Endothelial cell of umbilical vein (primary cell): ENCODE data around the gene NKRF. TPM values are rescaled to one million over a fixed set of nuclear protein-coding genes. Genes with fewer than 3 reads are reported as not detected.

Experiments
- BruUV-seq: library from RNA; stranded (reverse); fragments of 400-500 nt; replicated peaks from 2 replicates; lab custom pipeline; 2021; lab: Mats Ljungman, UMichigan
- CTCF ChIA-PET: fragments of 300-600, 350-600 bp; sonication (Branson Sonifier 250); formaldehyde crosslinking; loops from one replicate; lab custom pipeline; 2021; ENCODE audit warnings: antibody characterized with exemption, inconsistent platforms; lab: Charles Lee
- POLR2A ChIA-PET: fragments of 300-600, 350-600 bp; sonication (Branson Sonifier 250); formaldehyde crosslinking; loops from one replicate; lab custom pipeline; 2021; ENCODE audit warnings: antibody characterized with exemption, inconsistent platforms; lab: Charles Lee
- DNase-seq: peaks from one replicate; pipeline ENCODE4 v3.0.0-alpha.2; 2011; ENCODE audit warnings: low read depth, low spot score
- FAIRE-seq: peaks from 2 replicates; lab custom pipeline; 2011; peaks lifted over from hg19 to GRCh38; lab: Jason Lieb, UNC
- H2AFZ ChIP-seq: 2 replicates; pipeline ENCODE4 v1.6.0; 2012; ENCODE audit warnings: low read depth, low read length, control low read depth, inconsistent platforms
- H3K27ac ChIP-seq: 2 replicates; pipeline ENCODE4 v1.5.1; 2011; ENCODE audit warnings: low read depth, mild to moderate bottlenecking, control low read depth, low read length, moderate library complexity; ENCODE audit not compliant: insufficient read depth
- H3K27me3 ChIP-seq, 2 experiments: 2 replicates each; pipeline versions ENCODE4 v1.6.0 to v1.6.1; 2011; ENCODE audit warnings: low read length in 2 of 2, mixed read lengths in 1 of 2; ENCODE audit not compliant: control insufficient read depth in 2 of 2, insufficient read depth in 2 of 2
- H3K36me3 ChIP-seq, 2 experiments: 2 replicates in 1 of 2; 3 replicates in 1 of 2; pipeline ENCODE4 v1.5.1; 2011; ENCODE audit warnings: low read length in 2 of 2, mild to moderate bottlenecking in 1 of 2, moderate library complexity in 1 of 2; ENCODE audit not compliant: control insufficient read depth in 2 of 2, insufficient read depth in 2 of 2; ENCODE audit errors: extremely low read depth in 1 of 2
- H3K4me1 ChIP-seq: 3 replicates; pipeline ENCODE4 v1.5.1; 2011; ENCODE audit warnings: mild to moderate bottlenecking, low read length; ENCODE audit not compliant: control insufficient read depth, insufficient read depth; ENCODE audit errors: extremely low read depth
- H3K4me2 ChIP-seq: 2 replicates; pipeline ENCODE4 v1.6.1; 2011; ENCODE audit warnings: low read length, control low read depth, mixed read lengths; ENCODE audit not compliant: insufficient read depth
- H3K4me3 ChIP-seq, 3 experiments: fragments of 200-600 bp in 1 of 3; sonication (generic), shearing (Covaris generic) in 1 of 3; replicated peaks in 1 of 3; 2 replicates each; pipeline ENCODE4 v1.5.1; 2011 to 2016; ENCODE audit warnings: control low read depth in 3 of 3, low read length in 3 of 3, mild to moderate bottlenecking in 2 of 3, inconsistent platforms in 1 of 3, low read depth in 1 of 3, moderate library complexity in 1 of 3; ENCODE audit not compliant: insufficient read depth in 1 of 3
- H3K79me2 ChIP-seq: 2 replicates; pipeline ENCODE4 v1.6.0; 2012; ENCODE audit warnings: low read length, inconsistent platforms; ENCODE audit not compliant: control insufficient read depth, insufficient read depth
- H3K9ac ChIP-seq: replicated peaks from 2 replicates; pipeline ENCODE3; 2011; ENCODE audit warnings: low read length, control low read depth; ENCODE audit not compliant: insufficient read depth; ENCODE audit errors: extremely low read depth
- H3K9me1 ChIP-seq: replicated peaks from 3 replicates; pipeline ENCODE4 v1.6.0; 2011; ENCODE audit warnings: mild to moderate bottlenecking, low read length; ENCODE audit not compliant: control insufficient read depth, insufficient read depth; ENCODE audit errors: extremely low read depth
- H3K9me3 ChIP-seq: replicated peaks from 2 replicates; pipeline ENCODE4 v1.5.1; 2012; ENCODE audit warnings: low read length, inconsistent platforms; ENCODE audit not compliant: control insufficient read depth, insufficient read depth
- H4K20me1 ChIP-seq: replicated peaks from 2 replicates; pipeline ENCODE3; 2011; ENCODE audit warnings: mild to moderate bottlenecking, low read length; ENCODE audit not compliant: control insufficient read depth, insufficient read depth; ENCODE audit errors: extremely low read depth
- CTCF ChIP-seq, 2 donors: IDR thresholded peaks; 1 replicate in 1 of 2; 2 replicates in 1 of 2; pipeline ENCODE4 v1.5.1; 2011; ENCODE audit warnings: low read length in 2 of 2, mild to moderate bottlenecking in 2 of 2, moderate library complexity in 2 of 2, control low read depth in 1 of 2, inconsistent platforms in 1 of 2, low read depth in 1 of 2; ENCODE audit not compliant: insufficient read depth in 1 of 2; ENCODE audit errors: extremely low read depth in 1 of 2
- EZH2 ChIP-seq: IDR thresholded peaks from 2 replicates; pipeline ENCODE4 v1.6.1; 2012; ENCODE audit warnings: borderline replicate concordance, low read depth, mild to moderate bottlenecking, moderate library complexity, low read length, inconsistent platforms; ENCODE audit not compliant: severe bottlenecking
- FOS ChIP-seq: IDR thresholded peaks from 2 replicates; pipeline ENCODE4 v1.6.1; 2011; ENCODE audit warnings: mild to moderate bottlenecking, low read length, moderate library complexity, borderline replicate concordance; ENCODE audit not compliant: insufficient read depth
- GATA2 ChIP-seq: IDR thresholded peaks from 2 replicates; pipeline ENCODE4 v1.7.0; 2011; ENCODE audit warnings: low read depth, mild to moderate bottlenecking, moderate library complexity, mixed read lengths, low read length; ENCODE audit not compliant: insufficient read length, insufficient read depth
- JUN ChIP-seq: IDR thresholded peaks from 2 replicates; pipeline ENCODE4 v1.6.1; 2011; ENCODE audit warnings: borderline replicate concordance, low read depth; ENCODE audit not compliant: insufficient read length, insufficient read depth
- MAX ChIP-seq: IDR thresholded peaks from 2 replicates; pipeline ENCODE4 v1.6.1; 2011; ENCODE audit not compliant: insufficient read depth, insufficient read length
- MYC ChIP-seq: IDR thresholded peaks from one replicate; pipeline ENCODE4 v1.6.1; 2011; ENCODE audit warnings: mild to moderate bottlenecking, low read depth, low read length
- POLR2A ChIP-seq: IDR thresholded peaks from 2 replicates; pipeline ENCODE4 v1.6.1; 2012; ENCODE audit warnings: low read depth, mild to moderate bottlenecking, control low read depth, low read length
- POLR2AphosphoS5 ChIP-seq: IDR thresholded peaks from 2 replicates; pipeline ENCODE4 v1.6.1; 2012; ENCODE audit warnings: low read depth, mild to moderate bottlenecking, control low read depth, low read length, moderate library complexity; ENCODE audit not compliant: insufficient read depth
- dilution Hi-C: fragments of 300-500 bp; cut with MboI; formaldehyde crosslinking; loops from one replicate; pipeline ENCODE4 v1.15.0; 2019; ENCODE audit warnings: low sequenced_read_pairs; ENCODE audit not compliant: extremely low pct_ligation_motif_present
- intact Hi-C: fragments of 100-400 bp; cut with micrococcal nuclease; formaldehyde crosslinking; loops from one replicate; pipeline ENCODE4 v1.10.0; 2022
- polyA plus RNA-seq, 4 experiments: library from polyadenylated mRNA; depleted of rRNA in 3 of 4; stranded (reverse) in 3 of 4; unstranded in 1 of 4; fragments of >200 nt; gene quantifications; 2 replicates each; pipeline versions ENCODE4 v1.2.1 to v1.2.3, GENCODE V29; 2011 to 2012; ENCODE audit warnings: missing spikeins in 1 of 4
- total RNA-seq: library from RNA; stranded (reverse); gene quantifications from 2 replicates; pipeline ENCODE4 v1.2.3, GENCODE V29; 2021

NKRF gene
- total and polyA plus RNA-seq, 2 donors (not counting 3 experiments of a cell fraction or from before 2014, with no cell fraction given): 2.8 to 12.0 TPM

GRCh38 chrX:119646515-119646914, 40.3 kb upstream of the NKRF start:
- Histone ChIP-seq H3K9me3 (no peaks in the 10 kb centered on the region), H3K27ac (no peak overlapping the region), H3K36me3 (no peaks in the 10 kb centered on the region), H2AFZ (no peak overlapping the region), H3K9ac (no peak overlapping the region), H3K4me1 (peaks cover 3% of the 10 kb centered on the region), H3K4me2 (no peak overlapping the region), H3K27me3 (no peaks in the 10 kb centered on the region), H3K9me1 (no peaks in the 10 kb centered on the region), H3K4me3 (no peak overlapping the region), H3K79me2 (no peaks in the 10 kb centered on the region), H4K20me1 (no peaks in the 10 kb centered on the region)
- dilution Hi-C loops: no loop called here
- intact Hi-C loops: no loop called here
- POLR2A ChIA-PET: no interaction called here
- TF ChIP-seq CTCF (IDR thresholded peaks at IDR 0.05; ENCODE audit: extremely low read depth in 1 of 2, insufficient read depth in 1 of 2, low read depth in 1 of 2, low read length in 2 of 2) (no peak), EZH2 (no peak), FOS (no peak), MYC (no peak), POLR2AphosphoS5 (no peak)
- DNase-seq (no peak), FAIRE-seq (no peak)
- BruUV-seq: no TSS peak
- CTCF ChIA-PET: no interaction called here

- no peaks in the 10 kb centered on the region for H4K20me1 ChIP-seq
- H3K79me2 ChIP-seq: no peaks in the 10 kb centered on the region
- no peaks in the 10 kb centered on the region for H3K9me1 ChIP-seq
- H3K36me3 ChIP-seq: no peaks in the 10 kb centered on the region
- intact Hi-C loops (no loop called here), dilution Hi-C loops (no loop called here)
- H2AFZ ChIP-seq: no peak overlapping the region
- FAIRE-seq (no peak), DNase-seq (no peak)
- H3K27me3 ChIP-seq: no peaks in the 10 kb centered on the region
- H3K9me3 ChIP-seq: no peaks in the 10 kb centered on the region
- BruUV-seq: no TSS peak
- peaks cover 3% of the 10 kb centered on the region for H3K4me1 ChIP-seq
- ChIA-PET CTCF (interaction anchor here (0.6 kb wide), 1 partner anchor 40 kb away, joined by 3 read pairs; no protein-coding TSS in a partner anchor), POLR2A (no interaction called here)
- TF ChIP-seq JUN: no peak
- no peak for TF ChIP-seq GATA2
- no peak for TF ChIP-seq MAX
- no peak for TF ChIP-seq POLR2AphosphoS5
- no peak for TF ChIP-seq POLR2A
- no peak for TF ChIP-seq CTCF (IDR thresholded peaks at IDR 0.05; ENCODE audit: extremely low read depth in 1 of 2, insufficient read depth in 1 of 2, low read depth in 1 of 2, low read length in 2 of 2)
- no peak for TF ChIP-seq MYC
- no peak for TF ChIP-seq FOS
- no peak for TF ChIP-seq EZH2
- H3K4me2 ChIP-seq: no peak overlapping the region
- H3K4me3 ChIP-seq: no peak overlapping the region
- no peak overlapping the region for H3K9ac ChIP-seq
- no peak overlapping the region for H3K27ac ChIP-seq
These were observed 37.5 kb upstream of the NKRF start for GRCh38 chrX:119643696-119644095.
